Osteoblast (primary cell): ENCODE results near the gene FBXW4. TPM values are rescaled to one million over a fixed set of nuclear protein-coding genes. Genes with fewer than 3 reads are reported as not detected.

Source experiments
- DNase-seq: peaks from one replicate; pipeline ENCODE4 v3.0.0; 2011; ENCODE audit warnings: low spot score, mixed read lengths; ENCODE audit not compliant: insufficient read length; ENCODE audit errors: missing footprints
- H2AFZ ChIP-seq: 2 replicates; pipeline ENCODE4 v1.6.0; 2011; ENCODE audit warnings: mild to moderate bottlenecking, low read length
- H3K27ac ChIP-seq: 2 replicates; pipeline ENCODE4 v1.5.1; 2011; ENCODE audit warnings: mild to moderate bottlenecking, low read depth, low read length, moderate library complexity
- H3K27me3 ChIP-seq: 2 replicates; pipeline ENCODE4 v1.6.0; 2012; ENCODE audit warnings: mild to moderate bottlenecking, control low read depth, inconsistent platforms, low read length, moderate library complexity; ENCODE audit not compliant: insufficient read depth
- H3K36me3 ChIP-seq: 2 replicates; pipeline ENCODE4 v1.5.1; 2011; ENCODE audit warnings: mild to moderate bottlenecking, low read length, control low read depth, moderate library complexity; ENCODE audit not compliant: insufficient read depth
- H3K4me1 ChIP-seq: 2 replicates; pipeline ENCODE4 v1.5.1; 2011; ENCODE audit warnings: mild to moderate bottlenecking, low read length, control low read depth, moderate library complexity; ENCODE audit not compliant: insufficient read depth
- H3K4me2 ChIP-seq: 2 replicates; pipeline ENCODE4 v1.6.0; 2011; ENCODE audit warnings: mild to moderate bottlenecking, low read length; ENCODE audit not compliant: insufficient read depth
- H3K4me3 ChIP-seq: fragments of 200-600 bp; sonication (generic); 3 replicates; pipeline ENCODE4 v1.5.1; 2012; ENCODE audit warnings: mild to moderate bottlenecking, low read length, inconsistent platforms; ENCODE audit not compliant: insufficient read depth
- H3K79me2 ChIP-seq: 2 replicates; pipeline ENCODE4 v1.6.0; 2012; ENCODE audit warnings: mild to moderate bottlenecking, low read length, control low read depth, inconsistent platforms; ENCODE audit not compliant: insufficient read depth
- H3K9me3 ChIP-seq: 2 replicates; pipeline ENCODE4 v1.5.1; 2011; ENCODE audit warnings: low read depth, low read length, control low read depth
- H4K20me1 ChIP-seq: 2 replicates; pipeline ENCODE4 v1.6.0; 2012; ENCODE audit warnings: mild to moderate bottlenecking, low read length, control low read depth; ENCODE audit not compliant: insufficient read depth
- total RNA-seq: library from RNA; depleted of rRNA; stranded (reverse); fragments of >200 nt; gene quantifications from 2 replicates; pipeline ENCODE4 v1.2.3, GENCODE V29; 2012
- TF ChIP-seq, protein P1 (sequence below): IDR thresholded peaks from 2 replicates; pipeline ENCODE4 v1.5.1; 2011; ENCODE audit warnings: mild to moderate bottlenecking, low read depth, low read length, moderate library complexity; ENCODE audit errors: extremely low read depth

The FBXW4 gene
- total RNA-seq, 1 donor: 40.2 TPM

DNA sequence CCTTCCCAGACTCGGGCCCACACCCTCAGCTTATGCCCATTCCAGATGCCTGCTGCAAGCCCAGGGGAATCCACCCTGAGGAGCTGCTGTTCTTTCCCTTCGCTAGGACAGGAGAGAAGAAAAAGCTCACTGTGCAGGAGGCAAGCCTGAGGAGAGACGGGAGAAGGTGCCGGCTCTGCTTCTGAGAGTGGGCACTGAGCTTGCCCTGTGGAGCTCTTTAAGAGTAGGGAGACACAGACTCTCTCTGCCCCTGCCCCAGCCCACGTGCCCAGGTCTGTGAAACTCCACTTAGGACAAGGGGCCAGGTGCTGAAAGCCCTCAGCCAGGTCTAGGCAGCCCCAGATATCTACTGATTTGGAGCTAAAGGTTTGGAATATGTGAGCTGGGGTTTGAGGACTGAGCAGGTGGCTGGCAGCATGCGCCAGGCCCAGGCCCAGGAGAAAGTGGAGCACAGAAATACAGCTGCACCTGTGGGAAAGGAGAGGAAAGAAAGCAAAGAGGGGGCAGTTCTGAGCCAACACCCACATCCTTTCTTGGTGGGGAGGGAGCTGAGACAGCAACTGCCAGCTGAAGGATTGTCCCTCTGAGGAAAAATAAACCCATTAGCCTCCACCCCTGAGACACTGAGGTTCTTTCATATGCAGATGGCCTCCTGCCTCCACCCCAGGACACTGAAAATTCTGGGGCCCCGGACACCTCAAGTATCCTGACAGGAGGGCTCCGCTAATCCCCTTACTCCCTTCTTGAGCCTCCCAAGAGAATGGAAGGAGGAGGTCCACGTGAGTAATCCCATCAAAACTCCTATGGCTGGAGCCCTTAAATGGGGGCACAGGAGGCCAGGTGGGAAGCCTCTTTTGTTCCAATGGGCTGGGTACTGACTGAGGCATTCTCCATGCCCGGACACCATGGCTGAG, 114.2 kb downstream of the FBXW4 start:
- Histone ChIP-seq H4K20me1 (no peaks in the 10 kb centered on the region), H3K27me3 (no peaks in the 10 kb centered on the region), H3K27ac (no peak overlapping the region), H3K4me3 (no peak overlapping the region), H2AFZ (no peak overlapping the region), H3K79me2 (no peaks in the 10 kb centered on the region), H3K4me2 (no peak overlapping the region), H3K36me3 (peaks cover 41% of the 10 kb centered on the region), H3K9me3 (no peaks in the 10 kb centered on the region), H3K4me1 (no peaks in the 10 kb centered on the region)
- DNase-seq: no peak
- TF ChIP-seq, protein P1, sequence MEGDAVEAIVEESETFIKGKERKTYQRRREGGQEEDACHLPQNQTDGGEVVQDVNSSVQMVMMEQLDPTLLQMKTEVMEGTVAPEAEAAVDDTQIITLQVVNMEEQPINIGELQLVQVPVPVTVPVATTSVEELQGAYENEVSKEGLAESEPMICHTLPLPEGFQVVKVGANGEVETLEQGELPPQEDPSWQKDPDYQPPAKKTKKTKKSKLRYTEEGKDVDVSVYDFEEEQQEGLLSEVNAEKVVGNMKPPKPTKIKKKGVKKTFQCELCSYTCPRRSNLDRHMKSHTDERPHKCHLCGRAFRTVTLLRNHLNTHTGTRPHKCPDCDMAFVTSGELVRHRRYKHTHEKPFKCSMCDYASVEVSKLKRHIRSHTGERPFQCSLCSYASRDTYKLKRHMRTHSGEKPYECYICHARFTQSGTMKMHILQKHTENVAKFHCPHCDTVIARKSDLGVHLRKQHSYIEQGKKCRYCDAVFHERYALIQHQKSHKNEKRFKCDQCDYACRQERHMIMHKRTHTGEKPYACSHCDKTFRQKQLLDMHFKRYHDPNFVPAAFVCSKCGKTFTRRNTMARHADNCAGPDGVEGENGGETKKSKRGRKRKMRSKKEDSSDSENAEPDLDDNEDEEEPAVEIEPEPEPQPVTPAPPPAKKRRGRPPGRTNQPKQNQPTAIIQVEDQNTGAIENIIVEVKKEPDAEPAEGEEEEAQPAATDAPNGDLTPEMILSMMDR: no peak

DNA sequence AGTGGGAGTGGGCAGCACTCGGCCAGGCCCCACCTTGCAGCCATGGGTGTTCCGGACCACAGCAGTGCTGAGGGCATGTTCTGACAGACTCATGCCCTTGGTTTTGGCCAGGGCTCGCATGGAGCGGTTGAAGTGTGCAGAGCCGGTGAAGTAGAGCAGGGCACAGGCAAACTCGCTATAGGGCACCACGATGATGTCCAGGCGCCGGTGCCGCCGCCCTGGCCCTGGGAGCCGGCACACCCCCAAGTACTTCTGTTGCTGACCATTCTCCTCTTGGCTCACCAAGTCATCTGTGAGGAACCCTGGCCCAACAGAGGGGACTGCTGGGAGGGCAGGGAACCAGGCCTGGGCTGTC, 115.5 kb downstream of the FBXW4 start:
- Histone ChIP-seq H3K4me3 (no peak overlapping the region), H3K27ac (no peak overlapping the region), H3K4me2 (no peak overlapping the region), H4K20me1 (no peaks in the 10 kb centered on the region), H3K79me2 (no peaks in the 10 kb centered on the region), H3K27me3 (no peaks in the 10 kb centered on the region), H3K36me3 (peaks cover 36% of the 10 kb centered on the region), H3K4me1 (no peaks in the 10 kb centered on the region), H3K9me3 (no peaks in the 10 kb centered on the region), H2AFZ (no peak overlapping the region)
- DNase-seq: no peak
- TF ChIP-seq, protein P1: no peak

DNA sequence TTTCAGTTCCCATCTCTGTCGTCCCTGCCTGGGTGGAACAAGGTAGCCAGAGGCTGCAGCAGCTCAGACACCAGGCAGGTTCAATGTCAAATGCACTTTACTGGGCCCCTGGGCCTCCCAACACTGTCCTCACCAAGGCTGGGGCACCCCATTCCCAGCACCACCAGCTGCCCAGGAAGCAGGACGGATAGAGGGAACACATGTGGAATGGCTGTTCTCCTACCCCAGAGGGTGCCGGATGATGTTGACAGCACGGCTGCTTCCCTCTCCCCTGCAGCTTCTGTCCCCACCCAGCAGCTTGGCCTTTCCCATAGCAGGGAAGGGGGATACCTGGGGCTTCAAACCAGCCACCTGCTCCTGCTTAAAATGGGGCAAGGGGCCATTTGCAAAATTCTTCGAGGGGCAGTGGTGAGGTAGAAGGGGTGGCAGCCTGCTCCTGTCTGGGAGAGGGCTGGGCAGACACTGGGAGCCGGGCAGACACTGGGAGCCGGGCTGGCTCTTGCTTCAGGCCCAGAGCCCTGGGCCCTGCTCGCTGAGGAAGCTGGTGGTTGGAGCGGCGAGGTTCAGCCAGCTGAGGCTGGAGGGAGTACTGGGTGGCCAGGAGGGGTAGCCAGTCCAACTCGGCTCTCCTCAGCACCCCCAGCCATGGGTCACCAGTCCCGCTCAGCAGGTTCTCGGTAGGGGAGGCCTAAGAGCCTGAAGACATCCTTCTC, 116.0 kb downstream of the FBXW4 start:
- H2AFZ ChIP-seq: no peak overlapping the region
- no peaks in the 10 kb centered on the region for H4K20me1 ChIP-seq
- TF ChIP-seq, protein P1: no peak

DNA sequence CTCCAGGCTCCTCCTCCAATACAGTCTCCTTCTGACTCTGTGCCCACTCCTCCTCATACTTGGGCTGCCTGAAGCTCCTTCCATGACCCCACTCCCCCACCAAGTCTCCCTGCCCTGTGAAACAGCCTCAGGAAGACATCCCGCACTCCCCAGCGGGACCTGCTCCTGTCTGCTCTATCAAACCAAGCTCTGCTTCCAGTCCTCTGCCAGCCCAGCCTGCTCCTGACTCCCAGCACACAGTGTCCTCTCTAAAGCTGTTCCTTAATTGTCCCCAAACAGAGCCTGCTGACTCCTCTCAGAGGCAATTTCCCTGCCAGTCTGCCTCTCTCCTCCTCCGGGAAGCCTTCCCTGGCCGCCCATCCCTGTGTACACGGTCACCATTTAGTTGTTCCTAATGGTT, 116.8 kb downstream of the FBXW4 start:
- Histone ChIP-seq H3K9me3 (no peaks in the 10 kb centered on the region), H2AFZ (no peak overlapping the region), H3K36me3 (peaks cover 31% of the 10 kb centered on the region), H3K27ac (no peak overlapping the region), H4K20me1 (no peaks in the 10 kb centered on the region), H3K4me3 (no peak overlapping the region), H3K4me1 (no peaks in the 10 kb centered on the region), H3K79me2 (no peaks in the 10 kb centered on the region), H3K27me3 (no peaks in the 10 kb centered on the region), H3K4me2 (no peak overlapping the region)
- TF ChIP-seq, protein P1: no peak
- no peak for DNase-seq

More for the DNA sequence above, 116.0 kb downstream of the FBXW4 start:
- no peaks in the 10 kb centered on the region for H3K9me3 ChIP-seq
- no peak overlapping the region for H3K4me3 ChIP-seq
- H3K4me1 ChIP-seq: no peaks in the 10 kb centered on the region
- H3K4me2 ChIP-seq: no peak overlapping the region
- no peaks in the 10 kb centered on the region for H3K79me2 ChIP-seq
- H3K27me3 ChIP-seq: no peaks in the 10 kb centered on the region
- no peak for DNase-seq
- H3K27ac ChIP-seq: no peak overlapping the region
- H3K36me3 ChIP-seq: peaks cover 31% of the 10 kb centered on the region
